SHP77 treated with DMSO at 0.1 percent for 48 hours (cell line): ENCODE data around the gene ETNK1.

Source experiments
- DNase-seq: peaks from one replicate; lab custom pipeline; 2025; lab: John Stamatoyannopoulos, UW

The ETNK1 gene

GRCh38 chr12:22635812-22636211 lies 10.8 kb downstream of the ETNK1 start:
- no peak for DNase-seq

- DNase-seq, result no peak
Measured at GRCh38 chr12:22640851-22641250, 15.9 kb downstream of the ETNK1 start.

- DNase-seq, result no peak
Measured at GRCh38 chr12:22641353-22642053, 16.5 kb downstream of the ETNK1 start.

- no peak for DNase-seq
Measured at GRCh38 chr12:22648668-22649067, 23.7 kb downstream of the ETNK1 start.

GRCh38 chr12:22653075-22653474 lies 28.1 kb downstream of the ETNK1 start:
- no peak for DNase-seq

GRCh38 chr12:22653791-22654190 lies 28.8 kb downstream of the ETNK1 start:
- DNase-seq, result no peak

- no peak for DNase-seq
Measured at GRCh38 chr12:22656376-22656775, 31.4 kb downstream of the ETNK1 start.

- DNase-seq, result no peak
Measured at GRCh38 chr12:22656831-22657230, 31.9 kb downstream of the ETNK1 start.

GRCh38 chr12:22657538-22657937 lies 32.6 kb downstream of the ETNK1 start:
- no peak for DNase-seq

GRCh38 chr12:22658214-22658613 lies 33.2 kb downstream of the ETNK1 start:
- no peak for DNase-seq

GRCh38 chr12:22662356-22662755 lies 37.4 kb downstream of the ETNK1 start:
- DNase-seq, result no peak

GRCh38 chr12:22665476-22665875 lies 40.5 kb downstream of the ETNK1 start:
- DNase-seq, result no peak

- DNase-seq, result no peak
Measured at GRCh38 chr12:22667122-22667521, 42.2 kb downstream of the ETNK1 start.

- DNase-seq, result no peak
Measured at GRCh38 chr12:22668441-22668840, 43.5 kb downstream of the ETNK1 start.

GRCh38 chr12:22670762-22671161 lies 45.8 kb downstream of the ETNK1 start:
- DNase-seq, result no peak

GRCh38 chr12:22672951-22673350 lies 48.0 kb downstream of the ETNK1 start:
- DNase-seq, result no peak

- no peak for DNase-seq
Measured at GRCh38 chr12:22677781-22678574, 53.0 kb downstream of the ETNK1 start.

GRCh38 chr12:22682663-22683062 lies 57.7 kb downstream of the ETNK1 start:
- DNase-seq, result no peak

- DNase-seq, result no peak
Measured at GRCh38 chr12:22683131-22683530, 58.2 kb downstream of the ETNK1 start.

GRCh38 chr12:22684140-22685118 lies 59.5 kb downstream of the ETNK1 start:
- DNase-seq, result no peak

GRCh38 chr12:22686193-22686592 lies 61.2 kb downstream of the ETNK1 start:
- DNase-seq, result no peak

- DNase-seq, result no peak
Measured at GRCh38 chr12:22687361-22688076, 62.5 kb downstream of the ETNK1 start.
